Tibial nerve (tissue), 3 donors: ENCODE measurements around the gene L3MBTL3.

Source experiments
- CTCF ChIP-seq, 5 experiments: fragments of 200-600 bp in 3 of 5; fragments of 450-650 bp in 2 of 5; sonication (generic) in 3 of 5; IDR thresholded peaks; one replicate each; pipeline ENCODE4 v1.5.1; 2016 to 2019; ENCODE audit warnings: antibody characterized with exemption in 5 of 5, mild to moderate bottlenecking in 3 of 5, moderate library complexity in 2 of 5
- POLR2A ChIP-seq, 2 donors: fragments of 450-650 bp; IDR thresholded peaks; one replicate each; pipeline ENCODE4 v1.6.1; 2017; ENCODE audit warnings: antibody characterized with exemption in 2 of 2, mild to moderate bottlenecking in 2 of 2, moderate library complexity in 2 of 2

DNA sequence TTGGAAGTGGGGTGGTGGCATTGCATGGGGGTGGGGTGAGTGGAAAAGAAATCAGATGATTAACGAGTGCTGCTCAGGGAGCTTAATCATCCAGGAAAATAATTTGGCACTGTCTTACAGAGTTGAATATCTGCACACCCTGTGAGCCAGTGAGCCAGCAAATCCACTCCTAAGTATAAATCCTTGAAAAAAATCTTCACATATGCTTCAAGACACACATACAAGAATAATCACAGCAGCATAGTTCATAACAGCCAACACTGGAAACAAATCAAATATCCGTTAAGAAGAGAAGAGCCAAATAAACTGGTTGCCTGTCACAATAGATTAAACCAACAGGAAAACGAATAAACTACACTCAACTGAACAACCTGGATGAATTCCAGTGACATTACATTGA, 141.6 kb downstream of the L3MBTL3 start:
- TF ChIP-seq CTCF (IDR thresholded peaks at IDR 0.05) (no peak), POLR2A (IDR thresholded peaks at IDR 0.05) (no peak)
